Astrocyte (in vitro differentiated cells and primary cell): ENCODE measurements around the gene ANKS6. TPM values are rescaled to one million over a fixed set of nuclear protein-coding genes. Genes with fewer than 3 reads are reported as not detected.

ENCODE experiments used
- DNase-seq: peaks from one replicate; pipeline ENCODE4 v3.0.0-alpha.2; 2010; ENCODE audit warnings: low read depth
- FAIRE-seq: peaks from 2 replicates; lab custom pipeline; 2011; peaks lifted over from hg19 to GRCh38; lab: Jason Lieb, UNC
- H2AFZ ChIP-seq: 2 replicates; pipeline ENCODE4 v1.6.0; 2012; ENCODE audit warnings: low read depth, low read length, inconsistent platforms
- H3K27ac ChIP-seq: 2 replicates; pipeline ENCODE4 v1.5.1; 2011; ENCODE audit warnings: low read depth, low read length, inconsistent platforms
- H3K27me3 ChIP-seq: 2 replicates; pipeline ENCODE4 v1.6.0; 2011; ENCODE audit warnings: low read length, inconsistent platforms; ENCODE audit not compliant: insufficient read depth
- H3K36me3 ChIP-seq: 2 replicates; pipeline ENCODE4 v1.5.1; 2011; ENCODE audit warnings: low read length, inconsistent platforms; ENCODE audit not compliant: insufficient read depth
- H3K4me1 ChIP-seq: 2 replicates; pipeline ENCODE4 v1.5.1; 2011; ENCODE audit warnings: low read length, inconsistent platforms; ENCODE audit not compliant: insufficient read depth
- H3K4me2 ChIP-seq: 2 replicates; pipeline ENCODE4 v1.6.0; 2012; ENCODE audit warnings: low read length, inconsistent platforms
- H3K4me3 ChIP-seq: 2 replicates; pipeline ENCODE4 v1.5.1; 2011; ENCODE audit warnings: low read depth, mild to moderate bottlenecking, low read length, inconsistent platforms; ENCODE audit not compliant: insufficient read depth
- H3K79me2 ChIP-seq: 2 replicates; pipeline ENCODE4 v1.6.0; 2012; ENCODE audit warnings: mild to moderate bottlenecking, low read length, inconsistent platforms; ENCODE audit not compliant: insufficient read depth
- H3K9ac ChIP-seq: 2 replicates; pipeline ENCODE4 v1.6.0; 2012; ENCODE audit warnings: mild to moderate bottlenecking, low read length, inconsistent platforms
- H3K9me3 ChIP-seq: 2 replicates; pipeline ENCODE4 v1.5.1; 2012; ENCODE audit warnings: low read depth, mild to moderate bottlenecking, low read length, inconsistent platforms; ENCODE audit not compliant: insufficient read depth
- H4K20me1 ChIP-seq: 2 replicates; pipeline ENCODE4 v1.6.0; 2012; ENCODE audit warnings: low read length, inconsistent platforms; ENCODE audit not compliant: insufficient read depth
- H3K27ac Mint-ChIP-seq: one replicate; pipeline ENCODE4 v1.8.0; 2021; ENCODE audit warnings: mild to moderate bottlenecking, mixed read lengths; ENCODE audit not compliant: unreplicated experiment
- H3K27me3 Mint-ChIP-seq: one replicate; pipeline ENCODE4 v1.8.0; 2021; ENCODE audit warnings: low read depth, mixed read lengths; ENCODE audit not compliant: unreplicated experiment
- H3K36me3 Mint-ChIP-seq: one replicate; pipeline ENCODE4 v1.8.0; 2021; ENCODE audit warnings: low read depth, mixed read lengths; ENCODE audit not compliant: unreplicated experiment
- H3K4me1 Mint-ChIP-seq: one replicate; pipeline ENCODE4 v1.8.0; 2021; ENCODE audit warnings: low read depth, mixed read lengths; ENCODE audit not compliant: unreplicated experiment
- H3K4me3 Mint-ChIP-seq: one replicate; pipeline ENCODE4 v1.8.0; 2021; ENCODE audit warnings: mild to moderate bottlenecking, moderate library complexity, mixed read lengths; ENCODE audit not compliant: unreplicated experiment
- H3K9me3 Mint-ChIP-seq: one replicate; pipeline ENCODE4 v1.8.0; 2021; ENCODE audit warnings: mild to moderate bottlenecking, mixed read lengths; ENCODE audit not compliant: unreplicated experiment
- EZH2 ChIP-seq: IDR thresholded peaks from 2 replicates; pipeline ENCODE4 v1.6.1; 2012; ENCODE audit warnings: mild to moderate bottlenecking, low read length, inconsistent platforms; ENCODE audit not compliant: insufficient read depth
- total RNA-seq: library from RNA; stranded (reverse); gene quantifications from 2 replicates; pipeline ENCODE4 v1.2.1, GENCODE V29; 2021
- TF ChIP-seq, protein P1 (sequence below): IDR thresholded peaks from 2 replicates; pipeline ENCODE4 v1.5.1; 2011; ENCODE audit warnings: low read depth, mild to moderate bottlenecking, inconsistent platforms, low read length, moderate library complexity; ENCODE audit not compliant: insufficient read depth

The ANKS6 gene
- total RNA-seq, 1 donor from 2014 or later: 16.7 TPM

GRCh38 chr9:98732091-98732490 is 64.3 kb downstream of the ANKS6 start:
- H2AFZ ChIP-seq: no peak overlapping the region
- DNase-seq (no peak), FAIRE-seq (no peak)
- Mint-ChIP-seq H3K27ac (no peak overlapping the region), H3K9me3 (no peaks in the 10 kb centered on the region), H3K36me3 (peaks cover 10% of the 10 kb centered on the region), H3K4me1 (no peaks in the 10 kb centered on the region), H3K4me3 (no peak overlapping the region), H3K27me3 (peaks cover 10% of the 10 kb centered on the region)
- H3K27ac ChIP-seq: no peak overlapping the region
- TF ChIP-seq, protein P1, sequence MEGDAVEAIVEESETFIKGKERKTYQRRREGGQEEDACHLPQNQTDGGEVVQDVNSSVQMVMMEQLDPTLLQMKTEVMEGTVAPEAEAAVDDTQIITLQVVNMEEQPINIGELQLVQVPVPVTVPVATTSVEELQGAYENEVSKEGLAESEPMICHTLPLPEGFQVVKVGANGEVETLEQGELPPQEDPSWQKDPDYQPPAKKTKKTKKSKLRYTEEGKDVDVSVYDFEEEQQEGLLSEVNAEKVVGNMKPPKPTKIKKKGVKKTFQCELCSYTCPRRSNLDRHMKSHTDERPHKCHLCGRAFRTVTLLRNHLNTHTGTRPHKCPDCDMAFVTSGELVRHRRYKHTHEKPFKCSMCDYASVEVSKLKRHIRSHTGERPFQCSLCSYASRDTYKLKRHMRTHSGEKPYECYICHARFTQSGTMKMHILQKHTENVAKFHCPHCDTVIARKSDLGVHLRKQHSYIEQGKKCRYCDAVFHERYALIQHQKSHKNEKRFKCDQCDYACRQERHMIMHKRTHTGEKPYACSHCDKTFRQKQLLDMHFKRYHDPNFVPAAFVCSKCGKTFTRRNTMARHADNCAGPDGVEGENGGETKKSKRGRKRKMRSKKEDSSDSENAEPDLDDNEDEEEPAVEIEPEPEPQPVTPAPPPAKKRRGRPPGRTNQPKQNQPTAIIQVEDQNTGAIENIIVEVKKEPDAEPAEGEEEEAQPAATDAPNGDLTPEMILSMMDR: no peak
- TF ChIP-seq EZH2: no peak
- no peaks in the 10 kb centered on the region for H3K79me2 ChIP-seq
- no peaks in the 10 kb centered on the region for H4K20me1 ChIP-seq
- H3K36me3 ChIP-seq: no peaks in the 10 kb centered on the region
- H3K9ac ChIP-seq: no peak overlapping the region
- H3K27me3 ChIP-seq: peaks cover 4% of the 10 kb centered on the region
- H3K4me1 ChIP-seq: no peaks in the 10 kb centered on the region
- H3K9me3 ChIP-seq: no peaks in the 10 kb centered on the region
- H3K4me2 ChIP-seq: no peak overlapping the region
- no peak overlapping the region for H3K4me3 ChIP-seq

DNA sequence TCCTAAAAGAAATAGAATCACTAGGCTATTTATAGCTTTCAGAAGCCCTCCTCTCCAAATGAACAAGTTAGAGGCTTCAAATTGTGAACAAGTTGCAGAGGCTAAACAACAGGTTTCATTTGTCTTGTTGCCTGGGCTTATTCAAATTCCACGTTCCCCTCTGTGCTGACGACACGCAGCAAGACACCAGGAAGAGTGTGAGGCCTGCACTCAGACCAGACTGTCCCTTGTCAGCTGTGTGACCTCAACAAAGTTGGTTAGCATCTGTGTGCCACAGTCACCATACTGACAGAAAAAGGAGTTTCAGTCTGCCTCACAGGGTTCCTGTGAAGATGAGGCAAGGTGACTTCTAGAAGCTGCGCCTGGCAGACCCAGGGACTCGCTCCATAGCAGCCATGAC is 65.5 kb downstream of the ANKS6 start:
- no peak overlapping the region for H2AFZ ChIP-seq
- H3K36me3 ChIP-seq: no peaks in the 10 kb centered on the region
- no peaks in the 10 kb centered on the region for H4K20me1 ChIP-seq
- FAIRE-seq: no peak
- Mint-ChIP-seq H3K27ac (no peak overlapping the region), H3K9me3 (no peaks in the 10 kb centered on the region), H3K4me3 (no peak overlapping the region), H3K36me3 (peaks cover 5% of the 10 kb centered on the region), H3K27me3 (peaks cover 20% of the 10 kb centered on the region), H3K4me1 (peaks cover 4% of the 10 kb centered on the region)
- peaks cover 5% of the 10 kb centered on the region for H3K27me3 ChIP-seq
- no peak overlapping the region for H3K9ac ChIP-seq
- H3K4me2 ChIP-seq: no peak overlapping the region
- no peak for DNase-seq
- no peaks in the 10 kb centered on the region for H3K79me2 ChIP-seq
- TF ChIP-seq EZH2: no peak
- TF ChIP-seq, protein P1: no peak
- no peak overlapping the region for H3K27ac ChIP-seq
- no peaks in the 10 kb centered on the region for H3K9me3 ChIP-seq
- H3K4me1 ChIP-seq: no peaks in the 10 kb centered on the region
- no peak overlapping the region for H3K4me3 ChIP-seq

GRCh38 chr9:98728500-98728899 is 67.9 kb downstream of the ANKS6 start:
- Mint-ChIP-seq H3K27me3 (peaks cover 39% of the 10 kb centered on the region), H3K27ac (no peak overlapping the region), H3K4me1 (peaks cover 4% of the 10 kb centered on the region), H3K36me3 (peaks cover 5% of the 10 kb centered on the region), H3K4me3 (no peak overlapping the region), H3K9me3 (no peaks in the 10 kb centered on the region)
- Histone ChIP-seq H3K9ac (no peak overlapping the region), H4K20me1 (no peaks in the 10 kb centered on the region), H3K9me3 (no peaks in the 10 kb centered on the region), H3K79me2 (no peaks in the 10 kb centered on the region), H3K4me1 (no peaks in the 10 kb centered on the region), H3K27ac (no peak overlapping the region), H3K36me3 (no peaks in the 10 kb centered on the region), H3K4me2 (no peak overlapping the region), H2AFZ (no peak overlapping the region), H3K27me3 (peaks cover 18% of the 10 kb centered on the region), H3K4me3 (no peak overlapping the region)
- DNase-seq: no peak
- FAIRE-seq: no peak
- TF ChIP-seq EZH2: no peak
- TF ChIP-seq, protein P1: no peak
